ENCODE measurements around the gene SFTPA2.
"Not testable (repeated sequence)": the region's sequence is repeated elsewhere in the genome, so short reads cannot be mapped to it uniquely, and the experiment has no call there.

SFTPA2 gene

DNA sequence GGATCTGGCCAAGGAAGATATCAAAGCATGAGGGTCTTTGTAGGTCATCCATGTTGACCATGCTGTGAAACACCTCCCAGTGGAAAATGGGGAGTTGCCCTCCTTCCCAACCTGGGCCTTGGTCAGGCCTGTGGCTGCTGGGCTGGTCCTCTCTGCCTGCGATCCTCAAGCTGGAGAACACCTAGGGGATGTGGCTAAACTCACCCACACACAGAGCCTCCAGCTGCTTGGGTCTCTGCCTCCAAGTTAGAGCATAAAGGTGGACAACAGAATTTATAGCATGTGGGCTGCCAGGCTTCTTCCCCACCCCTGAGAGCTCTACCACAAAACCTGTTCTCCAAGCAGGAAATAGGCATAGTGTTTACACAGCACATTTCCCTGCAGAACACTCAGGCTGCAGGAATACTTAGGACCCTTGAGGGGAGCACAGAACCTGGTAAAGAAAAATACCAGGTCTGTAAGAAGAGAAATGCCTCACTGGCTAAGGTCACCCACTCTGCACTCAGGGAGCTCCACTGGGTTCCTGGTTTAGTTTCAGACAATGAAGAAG lies at the start of gene SFTPA2:
Gene SFTPA2, minus strand, starts transcription at position 248 of the 550 bp plus-strand sequence. CDS start 924 bp downstream, outside the sequence.
- no peak for DNase-seq (ENCODE audit: low read depth in 1 of 2, low spot score in 1 of 2)

- peak in 1 of 2 donors; percentile 7 for DNase-seq (ENCODE audit: low read depth in 1 of 2, low spot score in 1 of 2)
These were observed 48.5 kb upstream of the SFTPA2 start for GRCh38 chr10:79608505-79609375.

DNA sequence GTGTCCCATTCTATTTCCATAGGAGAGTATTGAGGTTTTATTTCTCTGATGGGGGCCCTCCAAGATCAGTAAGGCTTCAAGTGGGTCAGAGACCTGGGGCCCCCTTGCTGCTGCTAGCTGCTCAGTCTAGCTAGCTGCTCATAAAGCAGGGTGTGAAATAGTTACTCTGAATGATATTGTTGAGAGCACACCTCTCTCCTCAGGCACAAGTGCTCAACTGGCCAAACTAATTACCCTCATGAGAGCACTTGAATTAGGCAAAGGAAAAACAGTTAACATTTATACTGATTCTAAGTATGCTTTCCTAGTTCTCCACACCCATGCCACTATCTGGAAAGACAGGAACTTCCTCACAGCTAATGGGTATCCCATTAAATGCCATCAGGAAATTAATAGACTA lies 45.1 kb upstream of the SFTPA2 start:
- no peak for DNase-seq (ENCODE audit: low read depth in 1 of 2, low spot score in 1 of 2)

GRCh38 chr10:79604294-79604693 lies 44.1 kb upstream of the SFTPA2 start:
- no peak for DNase-seq (ENCODE audit: low read depth in 1 of 2, low spot score in 1 of 2)

DNA sequence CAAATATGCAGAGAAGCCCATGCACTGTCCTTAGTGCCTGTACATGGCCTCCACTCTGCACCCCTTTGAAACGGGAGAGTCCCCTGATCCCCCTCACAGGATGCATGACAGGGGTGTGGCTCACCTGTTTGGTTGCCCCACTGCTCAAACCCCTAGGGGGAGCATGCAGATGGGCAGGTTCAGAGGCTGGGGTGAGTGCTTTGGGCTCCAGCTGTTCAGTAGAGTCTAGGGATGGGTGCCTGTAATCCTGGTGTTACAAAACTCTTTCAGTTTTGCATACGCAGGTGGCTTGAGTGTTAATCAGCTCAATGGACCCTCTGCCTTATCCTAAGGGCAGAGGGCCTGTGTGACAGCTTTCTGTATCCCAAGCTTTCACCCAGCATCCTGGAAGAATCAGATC lies 42.7 kb upstream of the SFTPA2 start:
- no peak for DNase-seq (ENCODE audit: low read depth in 1 of 2, low spot score in 1 of 2)

GRCh38 chr10:79601939-79602338 lies 41.7 kb upstream of the SFTPA2 start:
- DNase-seq (ENCODE audit: low read depth in 1 of 2, low spot score in 1 of 2) = no peak

DNA sequence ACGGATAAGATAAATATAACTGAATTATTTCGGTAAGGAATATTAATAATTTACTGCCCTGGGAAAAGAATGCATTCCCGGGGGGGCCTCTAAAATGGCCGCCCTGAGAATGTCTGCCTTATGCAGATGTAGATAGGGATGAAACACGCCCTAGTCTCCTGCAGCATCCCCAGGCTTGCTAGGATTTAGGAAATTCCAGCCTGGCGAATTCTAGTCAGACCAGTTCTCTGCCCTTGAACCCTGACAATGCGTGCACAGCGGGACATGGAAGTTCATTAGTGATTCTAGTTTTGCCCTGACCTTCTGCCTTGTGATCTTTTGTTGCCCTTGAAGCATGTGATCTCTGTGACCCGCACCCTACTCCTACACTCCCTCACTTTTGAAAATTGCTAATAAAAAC lies 39.4 kb upstream of the SFTPA2 start:
- DNase-seq (ENCODE audit: low read depth in 1 of 2, low spot score in 1 of 2) = not testable (repeated sequence)

DNA sequence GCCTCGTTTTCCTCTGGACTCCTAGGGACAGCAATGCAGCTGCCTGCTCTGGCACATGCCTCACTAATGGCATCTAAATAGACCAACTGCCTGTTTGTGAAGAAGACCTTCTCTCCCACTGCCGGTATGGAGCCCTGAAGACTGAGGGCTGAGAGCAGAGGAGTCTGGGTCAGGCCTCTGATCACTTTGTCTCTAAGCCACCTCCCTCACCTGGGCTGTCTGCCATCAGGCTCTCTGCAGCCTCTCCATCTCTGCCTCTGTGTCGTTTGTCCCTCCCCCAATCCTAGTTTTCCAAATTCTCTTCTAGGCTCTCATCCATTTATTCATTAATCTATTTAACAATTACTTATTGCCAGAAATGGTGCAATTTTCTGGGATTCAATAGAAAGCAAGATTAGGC lies 35.3 kb upstream of the SFTPA2 start:
- DNase-seq (ENCODE audit: low read depth in 1 of 2, low spot score in 1 of 2) = no peak

DNA sequence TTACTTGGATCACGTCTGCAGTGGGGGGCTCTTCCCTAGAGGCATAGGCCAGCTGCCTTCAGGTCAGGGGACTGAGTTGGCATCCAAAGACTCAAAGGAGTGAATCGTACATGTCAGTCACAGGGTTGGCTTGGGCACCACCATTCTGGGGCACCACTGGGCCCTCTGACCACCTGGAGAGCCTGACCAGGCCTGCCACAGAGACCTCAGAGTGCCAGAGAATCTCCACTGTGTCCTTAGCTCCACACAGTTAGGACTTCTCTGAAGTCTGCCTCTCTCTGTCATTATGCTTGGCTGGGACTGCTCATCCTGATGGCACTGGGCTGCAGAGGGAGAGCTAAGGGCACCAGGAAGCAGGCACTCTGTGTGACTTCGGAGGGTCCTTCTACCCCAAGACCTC lies 34.4 kb upstream of the SFTPA2 start:
- not testable (repeated sequence) for DNase-seq (ENCODE audit: low read depth in 1 of 2, low spot score in 1 of 2)

DNA sequence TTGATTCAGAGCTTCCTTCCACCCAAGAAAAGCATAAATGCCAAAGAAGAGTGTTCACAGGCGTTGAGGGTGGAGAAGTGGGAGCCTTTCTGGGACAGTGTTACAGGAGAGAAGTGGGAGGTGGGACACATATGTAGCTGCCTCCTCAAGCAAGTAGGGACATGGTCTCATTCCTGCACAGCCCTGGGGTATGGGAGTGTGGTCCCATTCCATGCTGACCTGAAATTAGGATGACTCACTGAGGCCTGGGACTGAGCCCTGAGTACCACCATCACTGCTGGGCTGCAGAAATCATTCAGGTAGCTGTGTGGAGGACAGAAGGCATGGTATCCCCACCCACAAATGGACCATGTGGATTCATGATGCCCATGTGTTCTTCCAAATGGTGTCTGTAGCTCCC lies 33.2 kb upstream of the SFTPA2 start:
- no peak for DNase-seq (ENCODE audit: low read depth in 1 of 2, low spot score in 1 of 2)

GRCh38 chr10:79588800-79589199 lies 28.6 kb upstream of the SFTPA2 start:
- DNase-seq (ENCODE audit: low read depth in 1 of 2, low spot score in 1 of 2) = no peak

GRCh38 chr10:79586933-79587332 lies 26.7 kb upstream of the SFTPA2 start:
- DNase-seq (ENCODE audit: low read depth in 1 of 2, low spot score in 1 of 2) = no peak

GRCh38 chr10:79585870-79586527 lies 25.8 kb upstream of the SFTPA2 start:
- DNase-seq (ENCODE audit: low read depth in 1 of 2, low spot score in 1 of 2) = no peak

GRCh38 chr10:79583488-79584024 lies 23.3 kb upstream of the SFTPA2 start:
- no peak for DNase-seq (ENCODE audit: low read depth in 1 of 2, low spot score in 1 of 2)

DNA sequence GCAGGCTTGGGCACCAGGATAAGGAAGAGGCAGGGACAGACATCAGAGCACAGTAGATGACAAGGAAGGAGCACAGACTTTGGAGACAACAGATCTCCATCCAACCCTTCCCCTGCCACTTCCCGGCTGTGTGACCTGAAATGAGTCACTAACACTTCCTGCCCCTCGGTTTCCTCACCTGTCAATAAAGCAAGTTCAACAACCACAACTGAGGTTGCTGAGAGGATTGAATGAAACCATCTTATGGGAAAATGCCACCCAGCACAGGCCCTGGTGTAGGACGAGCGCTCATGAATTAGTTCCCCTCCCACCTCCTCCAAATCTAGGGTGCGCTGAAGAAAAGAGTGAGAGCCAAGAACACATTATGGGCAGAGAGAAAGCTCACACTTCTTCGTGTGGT lies 22.7 kb upstream of the SFTPA2 start:
- not testable (repeated sequence) for DNase-seq (ENCODE audit: low read depth in 1 of 2, low spot score in 1 of 2)

DNA sequence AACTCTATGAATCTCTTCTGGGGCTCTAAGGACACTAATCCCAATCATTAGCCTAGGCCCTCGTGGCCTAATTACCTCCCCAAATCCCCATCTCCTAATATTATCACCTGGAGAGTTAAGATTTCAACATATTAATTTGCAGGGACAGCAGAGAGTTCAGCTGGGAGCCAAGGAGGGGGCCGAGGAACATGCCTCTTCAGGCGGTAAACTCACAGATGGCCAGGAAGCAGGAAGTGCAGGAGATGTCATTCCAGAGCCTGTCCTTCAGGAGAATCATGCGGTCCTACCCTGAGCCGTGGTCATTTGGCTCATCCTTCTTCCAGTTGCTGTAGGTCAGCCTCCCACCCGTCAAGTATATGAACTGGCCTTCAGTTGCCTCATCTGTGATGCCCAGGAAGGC lies 21.9 kb upstream of the SFTPA2 start:
- DNase-seq (ENCODE audit: low read depth in 1 of 2, low spot score in 1 of 2) = no peak

DNA sequence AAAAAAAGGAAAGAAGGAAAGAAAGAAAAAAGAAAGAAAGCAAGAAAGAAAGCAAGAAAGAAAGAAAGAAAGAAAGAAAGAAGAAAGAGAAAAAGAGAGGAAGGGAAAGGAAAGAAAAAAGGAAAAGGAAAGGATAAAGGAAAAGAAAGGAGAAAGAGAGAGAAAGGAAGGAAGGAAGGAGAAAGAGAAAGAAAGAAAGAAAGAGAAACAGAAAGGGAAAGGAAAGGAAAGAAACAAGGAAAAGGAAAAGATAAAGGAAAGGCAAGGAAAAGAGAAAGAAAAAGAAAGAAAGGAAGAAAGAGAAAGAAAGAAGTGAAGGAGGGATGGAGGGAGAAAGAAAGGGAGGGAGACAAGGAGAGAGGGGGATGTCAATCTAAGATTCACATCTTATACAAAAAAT lies 20.8 kb upstream of the SFTPA2 start:
- no peak for DNase-seq (ENCODE audit: low read depth in 1 of 2, low spot score in 1 of 2)

DNA sequence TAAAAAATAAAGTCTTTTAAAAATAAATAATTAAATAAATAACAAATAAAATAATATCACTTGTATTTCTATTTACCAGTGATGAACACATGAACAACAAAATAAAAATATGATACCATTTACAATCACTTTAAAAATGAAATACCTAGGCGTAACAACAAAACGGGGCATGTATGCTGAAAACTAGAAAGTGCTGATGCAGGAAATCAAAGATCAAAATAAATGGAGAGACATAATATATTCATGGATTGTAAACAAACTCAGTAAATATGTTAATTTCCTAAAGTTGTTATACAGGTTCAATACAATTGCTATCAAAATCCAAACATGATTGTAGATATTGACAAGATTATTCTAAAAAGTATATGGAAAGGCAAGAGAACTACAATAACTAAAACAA lies 19.2 kb upstream of the SFTPA2 start:
- no peak for DNase-seq (ENCODE audit: low read depth in 1 of 2, low spot score in 1 of 2)

DNA sequence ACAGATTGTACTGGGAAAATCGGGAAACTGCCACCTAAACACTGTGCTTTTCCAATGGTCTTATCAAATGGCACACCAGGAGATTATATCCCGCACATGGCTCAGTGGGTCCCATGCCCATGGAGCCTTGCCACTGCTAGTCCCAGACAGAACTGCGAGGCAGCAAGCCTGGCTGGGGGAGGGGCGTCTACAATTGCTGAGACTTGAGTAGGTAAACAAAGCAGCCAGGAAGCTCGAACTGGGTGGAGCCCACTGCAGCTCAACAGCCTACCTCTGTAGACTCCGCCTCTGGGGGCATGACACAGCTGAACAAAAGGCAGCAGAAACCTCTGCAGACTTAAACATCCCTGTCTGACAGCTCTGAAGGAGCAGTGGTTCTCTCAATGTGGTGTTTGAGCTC lies 10.4 kb upstream of the SFTPA2 start:
- not testable (repeated sequence) for DNase-seq (ENCODE audit: low read depth in 1 of 2, low spot score in 1 of 2)

DNA sequence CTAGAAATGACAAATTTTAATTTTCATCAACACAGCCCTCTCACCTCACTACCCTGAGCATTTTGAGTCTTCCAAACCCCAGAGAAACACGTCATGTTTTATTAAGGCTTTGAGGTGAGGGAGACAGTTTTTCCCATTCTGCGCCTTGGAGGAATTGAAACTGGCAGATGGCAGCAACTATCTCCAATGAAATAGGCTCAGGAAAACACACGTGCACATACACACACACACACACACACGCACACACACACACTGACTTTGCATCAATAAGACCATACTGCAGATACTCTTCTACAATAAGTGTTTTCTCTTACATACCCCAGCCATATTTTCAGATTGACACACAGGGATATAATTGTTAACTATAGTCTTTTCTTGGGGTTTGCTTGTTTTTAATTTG lies 3.2 kb upstream of the SFTPA2 start:
- DNase-seq (ENCODE audit: low read depth in 1 of 2, low spot score in 1 of 2) = no peak

DNA sequence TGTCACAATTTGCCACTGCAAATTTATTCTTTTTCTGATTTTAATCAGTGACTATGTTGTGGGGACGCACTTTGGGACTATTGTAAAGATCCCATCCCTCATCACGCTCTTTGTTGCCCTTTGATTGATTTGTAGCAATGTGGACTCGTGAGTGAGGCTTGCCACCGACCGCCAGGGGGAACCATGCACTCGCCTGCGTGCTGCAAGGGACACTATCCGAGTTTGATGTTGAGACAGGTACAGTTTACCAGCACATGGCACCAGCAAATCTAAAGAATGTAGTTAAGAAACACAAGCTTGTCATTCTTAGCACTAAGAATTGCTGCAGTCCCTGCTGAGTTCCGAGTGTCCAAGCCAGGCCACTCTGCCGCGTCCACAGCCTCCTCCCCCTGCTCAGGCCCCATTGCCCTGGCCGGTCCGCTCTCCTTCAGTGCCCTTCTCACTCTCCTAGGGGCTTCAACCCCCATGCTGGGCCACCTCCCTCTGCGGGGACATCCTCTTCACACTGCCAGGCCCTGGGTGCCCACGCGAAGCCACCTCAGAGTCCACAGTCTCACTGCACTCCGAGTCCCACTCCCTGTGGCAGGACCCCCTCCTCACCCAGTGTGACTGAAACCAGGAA lies 2.0 kb upstream of the SFTPA2 start:
- peak; percentile 34 to 38 for DNase-seq (ENCODE audit: low read depth in 1 of 2, low spot score in 1 of 2)

DNA sequence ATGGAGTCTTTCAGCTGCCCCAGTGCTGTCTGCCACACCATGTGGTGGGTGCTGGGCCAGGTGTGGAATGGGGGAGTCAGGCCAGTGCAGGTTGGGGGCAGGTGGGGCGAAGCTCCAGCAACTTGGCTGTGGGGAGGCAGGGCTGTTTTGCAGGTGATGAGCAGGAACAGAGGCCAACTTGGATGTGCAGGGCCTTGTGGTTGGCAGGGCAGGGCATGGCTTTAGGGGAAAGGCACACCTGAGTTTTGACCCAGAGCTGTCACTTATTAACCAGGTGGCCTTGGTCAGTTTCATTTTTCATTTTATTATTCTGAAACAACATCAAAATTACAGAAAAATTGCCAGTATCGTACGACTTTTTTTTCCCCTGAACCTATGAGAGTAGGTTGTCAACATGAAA lies 1.1 kb upstream of the SFTPA2 start:
- no peak for DNase-seq (ENCODE audit: low read depth in 1 of 2, low spot score in 1 of 2)
